NOMO-1 treated with DMSO at 0.1 percent for 48 hours (cell line): Measurements from ENCODE around the gene ZNF236.

ENCODE experiments used
- DNase-seq: peaks from one replicate; lab custom pipeline; 2025; ENCODE audit not compliant: unreplicated experiment; lab: John Stamatoyannopoulos, UW

ZNF236 gene

DNA sequence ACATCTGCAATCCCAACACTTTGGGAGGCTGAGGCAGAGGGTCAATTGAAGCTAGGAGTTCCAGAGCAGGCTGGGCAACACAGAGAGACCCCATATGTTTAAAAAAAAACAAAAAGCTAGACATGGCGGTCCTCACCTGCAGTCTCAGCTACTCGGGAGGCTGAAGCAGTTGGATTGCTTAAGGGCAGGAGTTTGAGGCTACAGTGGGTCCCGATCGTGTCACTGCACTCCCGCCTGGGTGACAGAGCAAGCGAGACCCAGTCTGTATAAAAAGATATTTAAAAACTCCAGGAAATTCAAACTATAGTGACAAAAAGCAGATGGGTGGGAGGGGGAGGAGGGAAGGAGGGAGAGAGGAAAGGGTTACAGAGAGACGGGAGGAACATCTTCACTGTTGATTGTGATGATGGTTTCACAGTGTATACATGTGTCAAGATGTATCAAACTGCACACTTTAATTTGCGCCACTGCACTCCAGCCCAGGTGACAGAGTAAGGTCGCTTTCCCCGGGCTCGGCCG is 942 bp upstream of the ZNF236 start:
- no peak for DNase-seq

DNA sequence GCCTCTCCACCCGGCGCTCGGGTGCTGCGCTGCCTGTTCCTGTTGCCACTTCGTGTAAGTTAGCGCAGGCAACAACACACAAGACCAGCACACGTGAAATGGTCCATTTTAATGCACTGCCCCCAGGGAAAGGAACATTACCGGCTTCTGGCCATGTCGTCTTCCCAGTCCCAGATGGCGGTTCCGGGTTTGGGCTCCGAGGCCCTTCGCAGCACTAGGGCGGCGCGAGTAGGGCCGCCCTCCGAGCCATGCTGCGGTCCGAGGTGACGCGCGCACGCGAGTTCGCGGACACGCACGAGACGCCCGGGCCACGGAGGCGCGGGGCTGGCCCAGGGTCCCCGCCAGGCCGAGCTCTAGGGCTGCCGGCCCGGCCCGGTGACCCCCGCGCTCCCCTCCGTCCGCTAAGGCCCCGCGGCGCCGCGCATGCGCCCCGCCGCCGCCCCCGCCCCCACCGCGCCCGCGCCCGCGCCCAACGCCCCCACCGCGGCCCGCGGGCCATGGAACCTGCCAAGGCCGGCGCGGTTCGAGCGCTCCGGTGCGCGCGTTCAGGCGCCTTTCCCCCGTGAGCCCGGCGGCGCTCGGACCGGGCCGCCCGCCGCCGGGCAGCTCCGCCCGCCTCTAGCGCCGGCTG is 367 bp upstream of the ZNF236 start:
- DNase-seq: peak; percentile 61

GRCh38 chr18:76823161-76823538 is 793 bp downstream of the ZNF236 start:
- no peak for DNase-seq

GRCh38 chr18:76823587-76824011 is 1.2 kb downstream of the ZNF236 start:
- DNase-seq: no peak

DNA sequence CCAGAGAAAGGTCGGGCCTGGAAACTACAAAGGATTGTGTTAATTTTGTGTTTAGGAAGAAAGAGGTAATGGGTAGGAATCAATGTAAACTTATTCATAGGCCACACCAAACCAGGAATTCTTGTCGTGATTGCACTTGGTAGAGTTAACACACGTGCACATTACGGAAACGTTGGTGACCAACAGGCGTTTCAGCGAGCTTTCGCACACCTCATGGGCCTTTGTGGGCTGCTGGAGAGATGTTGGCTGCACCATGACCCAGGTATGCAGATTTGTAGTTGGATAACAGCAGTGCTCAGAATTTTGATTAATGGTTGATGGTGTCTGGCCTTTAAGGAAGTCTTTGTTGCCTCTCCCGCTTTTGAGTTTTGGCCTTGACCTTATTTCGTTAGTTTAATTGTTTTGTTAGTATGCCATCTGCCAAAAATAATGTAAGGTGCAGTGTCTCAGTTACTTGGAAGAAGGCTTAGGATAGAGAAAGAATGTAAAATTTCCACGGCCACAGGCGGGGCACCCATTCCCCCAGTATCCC is 1.9 kb downstream of the ZNF236 start:
- DNase-seq: no peak

DNA sequence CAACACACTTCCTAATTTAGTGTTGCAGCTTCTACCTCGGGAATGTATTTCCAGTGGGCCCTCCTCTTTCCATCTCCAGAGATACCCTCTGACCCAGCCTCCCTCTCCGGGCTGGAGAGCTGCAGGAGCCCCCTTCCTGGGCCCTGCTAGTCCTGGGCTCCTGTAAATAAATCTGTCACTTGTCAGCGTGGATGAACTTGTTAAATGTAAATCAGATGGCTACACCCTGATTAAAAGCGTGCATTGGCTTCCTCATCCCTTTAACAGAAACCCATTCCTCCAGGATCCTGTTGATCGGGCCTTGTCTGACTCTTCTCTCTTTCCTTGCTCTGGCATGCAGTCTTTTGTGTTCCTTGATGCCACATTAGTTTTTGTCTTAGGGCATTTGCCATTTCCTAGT is 2.4 kb downstream of the ZNF236 start:
- no peak for DNase-seq

DNA sequence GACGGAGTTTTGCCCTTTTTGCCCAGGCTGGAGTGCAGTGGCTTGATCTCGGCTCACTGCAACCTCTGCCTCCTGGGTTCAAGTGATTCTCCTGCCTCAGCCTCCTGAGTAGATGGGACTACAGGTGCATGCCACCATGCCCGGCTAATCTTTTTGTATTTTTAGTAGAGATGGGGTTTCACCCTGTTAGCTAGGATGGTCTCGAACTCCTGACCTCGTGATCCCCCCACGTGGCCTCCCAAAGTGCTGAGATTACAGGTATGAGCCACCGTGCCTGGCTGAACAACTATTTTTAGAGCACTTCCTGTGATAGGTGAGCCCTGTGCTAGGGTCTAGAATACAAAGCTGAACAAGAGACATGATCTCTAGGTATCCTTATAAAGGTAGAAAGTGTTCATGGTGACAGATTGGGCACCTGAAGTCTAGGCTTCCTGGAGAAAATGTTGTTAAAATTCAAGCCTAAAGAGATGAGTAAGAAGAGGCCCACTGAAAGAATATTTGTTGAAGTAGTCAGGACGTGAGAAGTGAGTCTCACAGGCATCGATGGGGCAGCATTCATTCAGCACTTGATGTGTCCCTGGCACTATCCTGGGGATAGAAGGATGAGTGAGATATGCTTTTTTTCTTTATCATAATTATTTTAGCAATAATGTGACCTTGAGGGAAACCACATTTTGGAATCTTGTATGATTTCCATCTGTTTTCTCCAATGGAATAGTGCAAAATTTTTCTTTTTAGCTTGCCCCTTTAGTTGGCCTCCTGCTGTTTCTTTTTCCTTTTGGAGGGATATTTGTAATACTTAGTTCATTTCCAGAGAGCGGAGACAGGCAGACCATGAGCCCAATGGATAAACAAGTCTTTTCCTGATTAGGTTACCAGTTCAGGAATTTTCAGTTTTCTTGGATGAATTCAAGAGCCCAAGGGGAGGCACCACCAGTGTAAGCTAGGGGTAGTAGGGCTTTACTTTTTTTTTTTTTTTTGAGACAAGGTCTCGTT is 5.1 kb downstream of the ZNF236 start:
- no peak for DNase-seq

DNA sequence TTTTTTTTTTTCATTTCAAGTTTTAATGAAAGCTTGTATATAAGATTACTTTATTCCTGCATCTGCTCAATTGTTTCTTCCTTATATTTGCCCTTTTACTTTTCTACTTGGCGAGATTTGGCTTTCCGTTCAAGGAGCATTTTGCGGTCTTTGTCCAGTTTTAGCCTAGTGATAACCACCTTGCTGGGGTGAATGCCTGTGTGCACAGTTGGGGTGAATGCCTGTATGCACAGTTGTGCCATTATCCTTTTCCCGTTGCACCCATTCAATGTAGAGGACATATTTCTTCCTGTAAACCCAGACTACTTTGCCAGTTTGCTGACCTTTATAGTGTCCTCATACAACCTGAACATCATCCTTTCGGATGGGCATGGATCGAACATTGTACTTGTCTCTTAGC is 12.0 kb downstream of the ZNF236 start:
- DNase-seq: no peak

DNA sequence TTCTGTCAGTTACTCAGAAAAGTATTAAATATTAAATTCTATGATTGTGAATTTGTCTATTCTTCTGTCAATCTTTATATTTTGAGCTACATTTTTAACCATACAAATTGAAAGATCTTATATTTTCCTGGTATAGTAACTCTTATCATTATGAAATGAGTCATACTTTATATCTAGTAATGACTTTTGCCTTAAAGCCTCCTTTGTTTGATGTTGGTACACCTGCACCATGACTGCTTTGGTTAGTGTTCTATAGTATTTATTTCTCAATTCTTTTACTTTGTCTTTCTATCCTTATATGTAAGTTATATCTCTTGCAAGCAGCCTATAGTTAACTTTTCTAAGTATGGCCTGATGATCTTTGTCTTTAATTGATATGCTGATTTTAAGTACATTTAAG is 13.0 kb downstream of the ZNF236 start:
- no peak for DNase-seq

GRCh38 chr18:76837071-76837470 is 14.7 kb downstream of the ZNF236 start:
- DNase-seq: no peak

- DNase-seq: no peak
These were observed 15.8 kb downstream of the ZNF236 start for GRCh38 chr18:76838182-76838581.

GRCh38 chr18:76839086-76839794 is 16.9 kb downstream of the ZNF236 start:
- no peak for DNase-seq

- DNase-seq: no peak
These were observed 20.6 kb downstream of the ZNF236 start for GRCh38 chr18:76842837-76843530.

- no peak for DNase-seq
These were observed 21.8 kb downstream of the ZNF236 start for GRCh38 chr18:76844144-76844543.

DNA sequence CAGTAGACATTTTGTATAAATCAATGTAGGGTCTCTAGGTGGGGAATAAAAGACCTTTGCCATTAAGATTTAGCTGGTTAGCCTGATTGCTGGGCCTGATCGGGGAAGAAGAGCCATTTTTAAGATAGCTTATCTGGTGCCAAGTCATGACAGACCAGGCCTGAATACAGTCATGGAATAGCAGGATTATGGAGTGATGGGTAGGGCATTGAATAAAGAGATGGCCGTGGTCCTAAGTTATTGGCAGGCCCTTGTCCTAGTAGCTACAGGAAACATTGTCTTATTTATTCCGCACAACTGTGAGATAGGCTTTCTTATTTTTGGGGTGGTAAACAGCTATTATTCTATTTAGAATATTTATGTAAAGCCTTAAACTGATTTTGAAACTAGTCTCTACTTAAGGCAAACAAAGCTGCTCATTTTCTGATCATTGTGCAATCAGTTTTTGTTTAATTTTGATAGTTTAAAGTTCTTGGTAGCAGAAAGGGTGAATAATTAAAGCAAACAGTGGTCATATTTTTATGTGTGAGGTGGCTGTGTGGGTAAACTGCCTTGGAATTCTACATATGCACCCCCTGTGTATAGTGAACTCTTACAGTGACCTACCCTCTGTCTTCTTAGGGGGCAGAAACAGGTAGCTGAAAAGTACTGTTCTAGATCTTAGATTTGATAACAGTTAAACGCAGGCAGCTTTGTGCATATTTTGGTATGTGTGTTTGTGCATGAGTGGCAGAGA is 22.6 kb downstream of the ZNF236 start:
- no peak for DNase-seq

GRCh38 chr18:76846217-76846616 is 23.9 kb downstream of the ZNF236 start:
- DNase-seq: no peak

- DNase-seq: no peak
These were observed 25.6 kb downstream of the ZNF236 start for GRCh38 chr18:76847916-76848315.

DNA sequence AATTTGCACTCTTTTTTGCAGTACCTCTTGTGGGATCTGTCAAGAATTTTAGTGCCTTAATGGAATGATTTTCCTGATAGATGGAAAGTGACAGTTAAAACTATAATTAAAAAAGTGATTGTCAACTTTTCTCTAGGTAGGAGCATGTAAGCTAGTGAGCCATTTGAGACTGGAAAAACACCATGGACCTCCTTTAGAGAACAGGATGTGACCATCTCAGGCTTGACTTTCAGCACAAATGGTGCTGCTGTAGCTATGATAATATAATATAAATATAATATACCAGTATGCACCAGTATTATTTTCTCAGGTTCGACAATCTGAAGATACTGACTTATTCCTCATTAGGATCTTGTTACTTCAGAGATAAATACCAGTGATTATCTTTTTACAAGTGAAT is 27.8 kb downstream of the ZNF236 start:
- no peak for DNase-seq

DNA sequence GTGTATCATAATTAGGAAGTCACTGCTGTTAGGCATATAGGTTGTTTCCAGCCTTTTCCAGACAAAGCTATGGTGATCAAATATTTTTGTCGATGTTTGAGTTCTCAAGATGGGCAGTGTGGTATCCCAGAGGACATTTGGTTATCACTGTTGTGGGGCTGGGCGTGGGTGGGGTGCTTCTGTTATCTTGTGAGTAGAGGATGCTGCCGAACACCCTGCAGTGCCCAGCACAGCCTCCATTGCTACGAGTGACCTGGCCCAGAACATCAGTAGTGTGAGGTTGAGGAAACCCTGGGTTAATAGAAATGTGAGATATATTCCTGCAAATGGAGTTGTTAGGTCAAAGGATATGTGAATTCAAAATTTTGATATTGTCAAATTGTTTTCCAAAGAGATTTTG is 33.2 kb downstream of the ZNF236 start:
- DNase-seq: no peak

GRCh38 chr18:76857476-76857875 is 35.1 kb downstream of the ZNF236 start:
- DNase-seq: no peak
